GM13977 (cell line): ENCODE measurements around the gene ALOX5AP.

Experiments
- DNase-seq: peaks from one replicate; pipeline ENCODE4 v3.0.0; 2012; ENCODE audit warnings: low spot score
- in situ Hi-C: fragments of 300-500 bp; cut with MboI; formaldehyde crosslinking; loops from one replicate; pipeline ENCODE4 v1.12.0; 2022; ENCODE audit warnings: low sequenced_read_pairs, low pct_unique_long_range_greater_than_20kb, mixed read lengths, inconsistent platforms; ENCODE audit not compliant: unreplicated experiment
- TF ChIP-seq, protein P1 (sequence below): IDR thresholded peaks from 2 replicates; pipeline ENCODE4 v1.5.1; 2012; ENCODE audit warnings: mild to moderate bottlenecking, control low read depth; ENCODE audit not compliant: insufficient read depth; ENCODE audit errors: extremely low read depth, missing control alignments

Gene ALOX5AP

DNA sequence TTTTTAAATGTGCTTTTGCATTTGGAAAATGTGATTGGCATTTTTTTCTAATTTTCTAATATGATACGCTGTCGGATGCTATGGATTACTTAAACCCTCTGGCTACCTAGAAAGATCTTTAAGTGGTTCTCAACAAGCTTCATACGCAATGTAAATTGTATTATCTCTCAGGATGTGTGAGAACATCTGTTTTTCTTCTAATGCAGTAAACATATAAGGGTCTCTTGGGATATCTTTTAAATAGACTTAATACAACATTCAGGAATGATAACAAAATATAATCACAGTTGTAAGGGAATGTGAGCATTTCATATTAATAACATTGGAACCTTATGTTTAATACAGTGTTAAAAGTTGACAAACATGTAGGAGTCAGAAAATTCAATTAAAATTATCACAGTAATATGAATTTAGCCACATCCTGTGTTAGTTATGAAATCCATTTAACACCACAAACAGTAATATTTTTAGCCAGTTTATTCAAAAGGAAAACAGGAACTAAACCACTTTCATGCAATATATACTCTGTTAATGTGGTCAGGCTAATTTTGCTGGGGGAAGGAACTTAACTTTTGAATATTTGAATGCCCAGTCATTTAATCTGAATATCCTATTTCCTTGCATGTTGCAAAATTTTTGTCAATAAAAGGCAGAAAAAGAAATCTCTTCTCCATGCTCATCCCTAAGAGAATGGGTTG is 15.0 kb upstream of the ALOX5AP start:
- in situ Hi-C loops = no loop called here
- DNase-seq = peak; percentile 52
- TF ChIP-seq, protein P1, sequence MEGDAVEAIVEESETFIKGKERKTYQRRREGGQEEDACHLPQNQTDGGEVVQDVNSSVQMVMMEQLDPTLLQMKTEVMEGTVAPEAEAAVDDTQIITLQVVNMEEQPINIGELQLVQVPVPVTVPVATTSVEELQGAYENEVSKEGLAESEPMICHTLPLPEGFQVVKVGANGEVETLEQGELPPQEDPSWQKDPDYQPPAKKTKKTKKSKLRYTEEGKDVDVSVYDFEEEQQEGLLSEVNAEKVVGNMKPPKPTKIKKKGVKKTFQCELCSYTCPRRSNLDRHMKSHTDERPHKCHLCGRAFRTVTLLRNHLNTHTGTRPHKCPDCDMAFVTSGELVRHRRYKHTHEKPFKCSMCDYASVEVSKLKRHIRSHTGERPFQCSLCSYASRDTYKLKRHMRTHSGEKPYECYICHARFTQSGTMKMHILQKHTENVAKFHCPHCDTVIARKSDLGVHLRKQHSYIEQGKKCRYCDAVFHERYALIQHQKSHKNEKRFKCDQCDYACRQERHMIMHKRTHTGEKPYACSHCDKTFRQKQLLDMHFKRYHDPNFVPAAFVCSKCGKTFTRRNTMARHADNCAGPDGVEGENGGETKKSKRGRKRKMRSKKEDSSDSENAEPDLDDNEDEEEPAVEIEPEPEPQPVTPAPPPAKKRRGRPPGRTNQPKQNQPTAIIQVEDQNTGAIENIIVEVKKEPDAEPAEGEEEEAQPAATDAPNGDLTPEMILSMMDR = no peak

DNA sequence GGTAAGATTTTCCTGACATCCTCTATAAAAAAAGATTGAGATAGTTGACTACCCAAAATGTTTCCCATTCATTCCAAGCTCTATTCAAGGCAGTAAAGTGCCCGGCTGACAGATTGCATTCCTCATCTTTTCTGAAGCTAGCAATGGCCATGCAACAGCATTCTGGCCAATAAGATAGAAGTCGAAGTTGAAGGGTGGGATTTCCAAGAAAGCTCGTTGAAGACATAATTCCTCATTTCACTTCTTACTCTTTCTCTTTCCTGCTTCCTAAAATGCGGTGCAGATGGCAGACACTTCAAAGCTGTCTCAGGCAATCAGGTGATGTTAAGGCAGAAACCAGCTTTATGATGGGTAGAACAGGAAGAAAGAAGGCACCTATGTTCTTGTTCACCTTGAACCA is 13.4 kb upstream of the ALOX5AP start:
- no peak for DNase-seq
- in situ Hi-C loops = no loop called here
- TF ChIP-seq, protein P1 = no peak

DNA sequence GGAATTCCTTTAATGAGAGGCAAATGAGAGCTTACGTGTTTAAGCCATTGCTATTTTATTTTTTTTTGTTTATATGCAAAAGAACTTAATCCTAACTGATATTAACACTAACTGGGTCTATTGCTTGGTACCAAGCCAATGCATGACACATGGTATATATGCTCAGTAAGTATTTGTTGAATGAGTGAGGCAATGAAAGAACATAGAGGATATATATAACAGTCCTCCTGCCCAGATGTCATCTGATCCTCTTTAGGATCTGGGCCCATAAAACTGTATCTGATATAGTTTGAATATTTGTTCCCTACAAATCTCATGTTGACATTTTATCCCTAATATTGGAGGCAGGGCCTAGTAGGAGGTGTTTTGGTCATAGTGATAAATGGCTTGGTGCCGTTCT is 13.0 kb upstream of the ALOX5AP start:
- DNase-seq = no peak
- TF ChIP-seq, protein P1 = no peak
- in situ Hi-C loops = no loop called here

DNA sequence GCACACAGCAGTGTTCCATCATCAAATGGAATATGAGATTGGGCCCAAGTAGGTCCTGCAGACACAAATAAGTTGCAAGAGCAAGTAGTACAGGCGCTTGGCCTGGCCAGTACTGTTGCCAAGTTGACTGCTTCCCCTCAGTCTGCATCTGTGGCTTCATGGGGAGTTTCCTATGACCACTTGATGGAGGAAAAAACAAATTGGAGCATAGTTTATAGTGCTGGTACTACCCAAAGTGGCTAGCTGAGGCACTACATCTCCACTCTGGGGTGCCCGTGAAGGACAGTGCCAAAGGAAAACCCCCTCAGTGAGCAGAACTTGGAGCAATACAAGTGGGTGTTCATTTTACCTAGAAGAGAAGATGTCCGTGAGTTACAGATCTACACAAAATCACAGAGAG is 10.6 kb upstream of the ALOX5AP start:
- TF ChIP-seq, protein P1 = no peak
- no peak for DNase-seq
- in situ Hi-C loops = no loop called here

DNA sequence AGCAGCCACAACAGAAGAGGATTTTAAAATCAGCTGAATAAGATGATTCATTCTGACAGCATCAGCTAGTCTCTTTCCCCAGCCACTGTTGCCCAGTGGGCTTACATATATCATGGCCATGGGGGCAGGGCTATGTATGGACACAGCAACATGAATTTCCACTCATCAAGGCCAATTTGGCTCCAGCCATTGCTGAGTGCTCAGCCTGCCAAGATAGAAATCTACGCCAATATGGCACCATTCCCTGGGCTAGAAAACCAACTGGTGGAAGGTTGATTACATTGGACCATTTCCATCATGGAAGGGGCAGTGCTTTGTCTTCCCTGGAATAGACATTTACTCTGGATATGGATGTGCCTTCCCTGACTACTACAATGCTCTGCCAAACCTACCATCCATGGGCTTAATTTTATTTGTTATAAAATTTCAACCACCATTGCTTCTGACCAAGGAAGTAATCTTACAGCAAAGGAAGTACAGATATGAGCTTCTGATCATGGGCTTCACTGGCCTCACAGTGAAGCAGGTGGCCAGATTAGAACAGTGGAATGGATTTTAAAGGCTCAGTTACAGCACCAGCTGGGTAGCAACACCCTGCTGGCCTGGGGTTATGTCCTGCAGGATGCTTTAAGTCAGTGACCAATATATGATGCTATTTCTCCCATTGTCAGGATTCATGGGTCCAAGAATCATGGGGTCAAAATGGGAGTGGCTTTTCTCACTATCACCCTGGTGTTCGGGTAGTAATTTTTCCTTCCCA is 9.8 kb upstream of the ALOX5AP start:
- TF ChIP-seq, protein P1 = no peak
- in situ Hi-C loops = no loop called here
- DNase-seq = no peak

DNA sequence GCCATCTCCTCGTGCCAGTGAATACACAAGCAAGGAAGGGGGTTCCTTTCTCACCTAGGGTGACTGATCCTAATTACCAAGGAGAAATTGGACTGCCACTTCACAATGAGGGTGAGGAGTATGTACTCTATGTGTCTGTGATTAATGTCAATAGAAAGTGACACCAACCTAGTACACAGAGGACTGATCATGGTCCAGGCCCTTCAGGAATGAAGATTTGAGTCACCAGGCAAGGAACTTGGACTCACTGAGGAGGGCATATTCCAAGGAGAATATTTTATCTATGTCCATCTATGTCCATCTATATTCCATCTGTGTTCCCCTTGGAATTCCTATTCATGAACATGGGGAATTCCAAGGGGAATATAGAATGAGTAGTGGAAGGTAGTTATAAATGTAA is 9.2 kb upstream of the ALOX5AP start:
- no peak for DNase-seq
- in situ Hi-C loops = no loop called here
- TF ChIP-seq, protein P1 = no peak
